HepG2 (cell line): ENCODE measurements around the gene ADAMTS4. TPM values are rescaled to one million over a fixed set of nuclear protein-coding genes. Genes with fewer than 3 reads are reported as not detected.

Source experiments
- BATF2 ChIP-seq: sonication (generic); formaldehyde crosslinking; IDR thresholded peaks from 2 replicates; pipeline ENCODE4 v1.8.0; 2022; ENCODE audit warnings: mild to moderate bottlenecking, missing genetic modification reagents, moderate library complexity
- CEBPB ChIP-seq: IDR thresholded peaks from 2 replicates; pipeline ENCODE4 v1.6.1; 2011; ENCODE audit warnings: low read depth, low read length, improper control_type of control experiment, borderline replicate concordance
- CHD2 ChIP-seq: IDR thresholded peaks from 2 replicates; pipeline ENCODE4 v1.6.1; 2011; ENCODE audit warnings: low read depth, low read length, improper control_type of control experiment
- ESRRA ChIP-seq: sonication (generic); formaldehyde crosslinking; IDR thresholded peaks from 2 replicates; pipeline ENCODE4 v1.5.1; 2020; ENCODE audit warnings: mild to moderate bottlenecking, low read depth, missing genetic modification reagents
- GATA4 ChIP-seq: sonication (generic); IDR thresholded peaks from 2 replicates; pipeline ENCODE4 v1.6.1; 2016; ENCODE audit warnings: antibody characterized with exemption, low read depth, borderline replicate concordance
- HDAC2 ChIP-seq: sonication (generic); formaldehyde crosslinking; IDR thresholded peaks from 2 replicates; pipeline ENCODE4 v1.4.0; 2020; ENCODE audit warnings: missing genetic modification reagents
- MED13 ChIP-seq: sonication (generic); formaldehyde crosslinking; IDR thresholded peaks from 2 replicates; pipeline ENCODE4 v1.5.0; 2020; ENCODE audit warnings: missing genetic modification reagents
- NFE2 ChIP-seq: sonication (generic); formaldehyde crosslinking; IDR thresholded peaks from 2 replicates; pipeline ENCODE4 v1.4.0; 2020; ENCODE audit warnings: missing genetic modification reagents
- NFIC ChIP-seq: IDR thresholded peaks from 2 replicates; pipeline ENCODE4 v1.6.1; 2012; ENCODE audit warnings: mild to moderate bottlenecking, low read length, inconsistent platforms
- NFYC ChIP-seq: IDR thresholded peaks from 2 replicates; pipeline ENCODE4 v1.6.1; 2016; ENCODE audit warnings: missing genetic modification reagents, missing compliant biosample characterization
- PAXIP1 ChIP-seq: sonication (generic); formaldehyde crosslinking; conservative IDR thresholded peaks from 2 replicates; pipeline ENCODE4 v1.4.0; 2020; ENCODE audit warnings: mild to moderate bottlenecking, missing genetic modification reagents, moderate library complexity
- RAD51 ChIP-seq: fragments of 450-650 bp; IDR thresholded peaks from 2 replicates; pipeline ENCODE4 v1.6.1; 2016; ENCODE audit warnings: borderline replicate concordance
- SP2 ChIP-seq: sonication (generic); formaldehyde crosslinking; IDR thresholded peaks from 2 replicates; pipeline ENCODE4 v1.5.1; 2020; ENCODE audit warnings: mild to moderate bottlenecking, missing genetic modification reagents
- THRA ChIP-seq: sonication (generic); formaldehyde crosslinking; IDR thresholded peaks from 2 replicates; pipeline ENCODE4 v1.4.0; 2020; ENCODE audit warnings: missing genetic modification reagents, borderline replicate concordance
- UBTF ChIP-seq: sonication (generic); formaldehyde crosslinking; IDR thresholded peaks from 2 replicates; pipeline ENCODE4 v1.4.0; 2020; ENCODE audit warnings: mild to moderate bottlenecking, missing genetic modification reagents
- YEATS2 ChIP-seq: sonication (generic); formaldehyde crosslinking; IDR thresholded peaks from 2 replicates; pipeline ENCODE4 v1.4.0; 2020; ENCODE audit warnings: missing genetic modification reagents, borderline replicate concordance
- ZGPAT ChIP-seq: IDR thresholded peaks from 2 replicates; pipeline ENCODE4 v1.6.1; 2016; ENCODE audit warnings: mild to moderate bottlenecking
- ZNF543 ChIP-seq: sonication (generic); formaldehyde crosslinking; IDR thresholded peaks from 2 replicates; pipeline ENCODE4 v1.4.0; 2020; ENCODE audit warnings: mild to moderate bottlenecking, missing genetic modification reagents
- ZNF549 ChIP-seq: sonication (generic); formaldehyde crosslinking; IDR thresholded peaks from 2 replicates; pipeline ENCODE4 v1.5.0; 2020; ENCODE audit warnings: missing genetic modification reagents
- ZNF564 ChIP-seq: sonication (generic); formaldehyde crosslinking; IDR thresholded peaks from 2 replicates; pipeline ENCODE4 v1.8.1; 2023; ENCODE audit warnings: mild to moderate bottlenecking, missing genetic modification reagents
- ZSCAN29 ChIP-seq: sonication (generic); formaldehyde crosslinking; conservative IDR thresholded peaks from 2 replicates; pipeline ENCODE4 v1.4.0; 2020; ENCODE audit warnings: mild to moderate bottlenecking, missing genetic modification reagents
- polyA plus RNA-seq, 8 experiments: library from polyadenylated mRNA; depleted of rRNA in 3 of 8; stranded (reverse) in 7 of 8; unstranded in 1 of 8; fragments of >200 nt; fragmentation: Illumina TruSeq in 4 of 8; extraction: Trizol in 4 of 8; gene quantifications; 2 replicates each; pipeline versions ENCODE4 v1.2.1 to v1.2.3, GENCODE V29; 2011 to 2016; ENCODE audit warnings: low read depth in 4 of 8, missing spikeins in 1 of 8, mixed read lengths in 1 of 8; ENCODE audit not compliant: insufficient read depth in 1 of 8
- total RNA-seq, 5 experiments: library from RNA; depleted of rRNA; stranded (reverse); fragments of >200 nt; fragmentation: Illumina TruSeq; extraction: Trizol; gene quantifications; 2 replicates each; pipeline ENCODE4 v1.2.3, GENCODE V29; 2016; ENCODE audit warnings: low read depth in 1 of 5
- TF ChIP-seq, protein P1 (sequence below): sonication (generic); formaldehyde crosslinking; IDR thresholded peaks from 2 replicates; pipeline ENCODE4 v1.8.0; 2022; ENCODE audit warnings: missing genetic modification reagents, low read depth, mild to moderate bottlenecking, borderline replicate concordance

The ADAMTS4 gene
- total and polyA plus RNA-seq, 2 of the 13 experiments (the other 11 are each of a cell fraction or from before 2014, with no cell fraction given), result 0.51 to 1.7 TPM

DNA sequence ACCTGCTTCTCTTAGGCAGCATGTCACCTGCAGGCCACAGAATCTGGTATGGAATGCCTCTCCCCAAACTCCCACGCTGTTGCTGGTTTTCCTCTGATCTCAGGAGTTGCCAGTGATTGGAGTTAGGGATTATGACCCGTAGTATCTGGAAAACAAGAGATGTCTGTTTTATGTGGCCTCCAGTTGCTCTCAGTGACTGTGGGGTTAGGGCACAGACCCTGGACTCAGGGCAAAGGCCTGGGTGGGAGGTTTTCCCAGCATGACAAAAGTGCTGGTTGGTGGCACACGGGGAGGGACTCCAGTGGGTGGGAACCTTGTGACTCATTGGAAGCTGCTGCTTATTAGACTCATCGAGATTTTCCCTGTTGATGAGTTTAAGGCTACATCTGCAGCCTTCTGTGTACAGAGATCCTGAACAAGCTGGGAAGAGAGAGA, 39.2 kb upstream of the ADAMTS4 start, which contains the start of gene NR1I3 (continued):
- no peak for TF ChIP-seq ZGPAT (CRISPR knock-in tag)
- TF ChIP-seq ZNF549, result no peak
- no peak for TF ChIP-seq NFYC (CRISPR knock-in tag)
- no peak for TF ChIP-seq CHD2
- no peak for TF ChIP-seq NFIC
- TF ChIP-seq ZNF543, result no peak
- 0 out of 2 replicates have a peak, but pooled peaks have one; percentile 49 for TF ChIP-seq ZSCAN29 (CRISPR knock-in tag)
- no peak for TF ChIP-seq CEBPB
- peak; percentile 93 for TF ChIP-seq PAXIP1 (CRISPR knock-in tag)
- TF ChIP-seq ESRRA (CRISPR knock-in tag), result peak; percentile 83
- no peak for TF ChIP-seq BATF2 (CRISPR knock-in tag)
- peak; percentile 54; the same call in 1 of the 2 replicates for TF ChIP-seq THRA (CRISPR knock-in tag)
- peak; percentile 74; the same call in 1 of the 2 replicates for TF ChIP-seq HDAC2 (CRISPR knock-in tag)
- TF ChIP-seq MED13 (CRISPR knock-in tag), result no peak
- no peak for TF ChIP-seq RAD51
- TF ChIP-seq SP2 (CRISPR knock-in tag), result no peak
- TF ChIP-seq GATA4, result no peak
- peak; percentile 27; the same call in 1 of the 2 replicates for TF ChIP-seq UBTF (CRISPR knock-in tag)
- TF ChIP-seq, protein P1, sequence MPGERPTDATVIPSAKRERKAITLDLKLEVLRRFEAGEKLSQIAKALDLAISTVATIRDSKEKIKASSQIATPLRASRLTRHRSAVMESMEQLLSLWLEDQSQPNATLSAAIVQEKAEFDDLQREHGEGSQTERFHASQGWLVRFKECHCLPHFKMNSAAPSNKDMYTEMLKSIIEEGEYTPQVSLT (CRISPR knock-in tag), result no peak
- no peak for TF ChIP-seq NFE2
- no peak for TF ChIP-seq ZNF564
- no peak for TF ChIP-seq YEATS2 (CRISPR knock-in tag)
